Activated CD4-positive, CD25-positive, alpha-beta regulatory T cell treated with anti-CD3 and anti-CD28 coated beads, Interleukin-2, amount 50 U/mL, for 24 hours (primary cell): ENCODE data around the gene ADARB2.
"Not testable (repeated sequence)": the region's sequence is repeated elsewhere in the genome, so short reads cannot be mapped to it uniquely, and the experiment has no call there.

Experiments used
- ATAC-seq, 2 donors: fragments of 150-1000 bp; cut with Tn5 transposase; one replicate each; pipeline ENCODE4 v1.10.0; 2021; ENCODE audit warnings: mild to moderate bottlenecking in 1 of 2, moderate library complexity in 1 of 2

The ADARB2 gene

DNA sequence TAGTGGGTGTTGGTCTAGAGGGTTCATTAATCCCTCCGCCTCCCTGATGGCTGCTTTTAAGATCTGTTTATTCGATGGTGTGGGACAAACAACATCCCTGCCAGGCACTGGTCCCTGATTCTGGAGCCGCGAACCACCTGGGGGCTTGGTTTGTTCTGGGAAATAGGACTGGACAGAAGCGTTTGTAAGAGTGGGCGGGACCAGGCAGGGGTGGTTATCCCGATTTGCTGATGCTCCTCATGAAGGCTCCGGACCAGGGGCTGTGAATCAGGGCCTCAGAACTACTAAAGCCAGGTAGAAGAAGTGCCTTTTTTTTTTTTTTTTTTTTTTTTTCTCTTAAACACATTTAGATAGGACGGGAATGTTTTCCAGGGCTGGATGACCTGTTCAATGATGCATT is 407.7 kb downstream of the ADARB2 start:
- no peak for ATAC-seq

DNA sequence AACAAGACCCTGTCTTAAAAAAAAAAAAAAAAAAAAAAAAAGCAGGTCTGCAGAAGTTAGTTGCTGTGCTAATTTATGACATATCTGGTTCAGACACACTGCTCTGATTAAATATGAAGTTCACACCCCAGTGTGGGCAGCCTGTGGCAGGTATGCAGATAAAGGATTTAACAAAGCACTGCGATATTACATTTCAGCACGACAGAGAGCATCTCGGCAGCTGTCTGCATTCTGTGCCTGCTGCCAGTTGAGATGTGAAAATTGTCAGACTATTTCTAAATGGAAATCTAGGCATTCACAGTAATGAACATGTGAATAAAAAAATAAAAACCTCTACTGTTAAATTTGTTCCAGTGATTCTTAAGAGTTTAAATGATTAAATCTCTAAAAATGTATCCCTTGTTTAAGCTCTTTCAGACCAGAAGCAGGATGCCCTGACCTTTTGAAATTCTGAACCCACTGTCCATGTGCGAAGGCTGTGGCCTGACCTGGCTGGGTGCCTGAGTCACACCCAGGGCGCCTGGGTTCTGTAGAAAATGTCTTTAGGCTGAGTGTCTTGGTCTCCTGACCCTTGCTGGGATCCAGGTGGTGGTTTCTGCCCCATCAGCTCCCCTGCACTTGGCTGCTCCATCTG is 408.2 kb downstream of the ADARB2 start:
- ATAC-seq = no peak

DNA sequence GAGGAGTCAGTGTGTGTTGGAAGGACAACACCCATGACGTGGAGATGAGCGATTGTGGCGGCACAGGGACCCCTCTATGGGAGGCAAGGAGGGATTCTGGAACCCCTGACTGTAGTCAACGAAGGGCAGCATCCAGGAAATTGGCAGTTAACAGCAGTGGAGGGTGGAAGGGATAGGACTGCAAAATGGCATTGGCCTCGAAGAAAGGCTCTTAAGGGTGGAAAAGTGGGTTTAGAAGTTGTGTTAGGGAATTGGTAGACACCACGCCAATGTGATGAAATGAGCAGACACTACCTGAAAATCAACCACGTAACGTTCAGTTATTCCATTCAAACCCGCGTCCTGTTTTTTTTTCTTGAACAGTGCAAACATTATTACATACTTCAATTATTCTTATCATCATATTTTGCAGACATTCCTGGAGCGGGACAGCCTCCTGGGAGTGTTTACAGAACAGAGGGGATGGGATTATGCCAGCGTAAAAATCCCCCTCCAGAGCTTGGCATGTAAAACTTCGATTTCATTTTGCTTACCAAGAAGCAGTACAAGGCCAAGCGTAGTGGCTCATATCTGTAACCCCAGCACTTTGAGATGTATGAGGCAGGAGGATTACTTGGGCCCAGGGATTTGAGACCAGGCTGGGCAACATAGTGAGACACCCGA is 409.0 kb downstream of the ADARB2 start:
- no peak for ATAC-seq

DNA sequence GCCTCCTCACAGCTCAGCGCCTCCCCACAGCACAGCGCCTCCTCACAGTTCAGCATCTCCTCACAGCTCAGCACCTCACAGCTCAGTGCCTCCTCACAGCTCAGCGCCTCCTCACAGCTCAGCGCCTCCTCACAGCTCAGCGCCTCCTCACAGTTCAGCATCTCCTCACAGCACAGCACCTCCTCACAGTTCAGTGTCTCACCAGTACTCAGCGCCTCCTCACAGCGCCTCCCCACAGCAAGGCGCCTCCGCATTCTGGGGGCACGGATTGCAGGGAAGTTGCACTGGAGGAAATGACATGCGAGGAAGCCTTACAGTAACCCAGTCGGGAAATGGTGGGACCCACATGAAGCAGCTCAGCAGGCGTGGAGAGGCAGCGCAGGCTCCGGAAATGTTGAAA is 409.6 kb downstream of the ADARB2 start:
- ATAC-seq = no peak

DNA sequence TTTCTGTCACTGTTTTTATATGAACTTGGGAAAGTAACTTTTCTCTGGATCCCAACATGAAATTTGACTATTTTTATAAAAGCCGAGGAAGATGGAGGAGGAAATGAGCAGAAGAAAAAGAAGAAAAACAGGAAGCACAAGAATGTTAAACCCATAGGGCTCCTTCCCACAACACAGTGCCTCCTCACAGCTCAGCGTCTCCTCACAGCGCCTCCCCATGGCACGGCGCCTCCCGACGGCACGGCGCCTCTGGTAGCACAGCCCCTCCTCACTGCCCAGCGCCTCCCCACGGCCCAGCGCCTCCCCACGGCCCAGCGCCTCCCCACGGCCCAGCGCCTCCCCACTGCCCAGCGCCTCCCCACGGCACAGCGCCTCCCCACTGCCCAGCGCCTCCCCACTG is 410.8 kb downstream of the ADARB2 start:
- not testable (repeated sequence) for ATAC-seq

DNA sequence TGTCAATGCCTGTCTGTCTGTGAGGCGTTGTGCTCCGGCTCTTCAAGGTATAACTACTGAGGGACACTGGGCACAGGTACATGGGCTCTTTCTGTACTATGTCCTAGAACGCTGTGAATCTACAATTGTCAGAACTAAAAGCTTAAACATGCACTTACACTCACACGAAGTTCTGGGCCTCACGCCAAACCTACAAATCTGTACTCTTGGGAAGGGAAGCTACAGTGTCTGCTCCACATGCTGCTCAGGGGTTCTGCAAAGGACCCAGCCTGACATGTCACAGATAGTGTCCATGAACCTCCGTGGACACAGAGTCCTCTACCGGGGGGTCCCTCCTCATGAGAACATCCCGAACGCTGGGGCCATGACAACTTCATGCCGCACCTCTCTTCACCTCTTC is 412.4 kb downstream of the ADARB2 start:
- no peak for ATAC-seq

DNA sequence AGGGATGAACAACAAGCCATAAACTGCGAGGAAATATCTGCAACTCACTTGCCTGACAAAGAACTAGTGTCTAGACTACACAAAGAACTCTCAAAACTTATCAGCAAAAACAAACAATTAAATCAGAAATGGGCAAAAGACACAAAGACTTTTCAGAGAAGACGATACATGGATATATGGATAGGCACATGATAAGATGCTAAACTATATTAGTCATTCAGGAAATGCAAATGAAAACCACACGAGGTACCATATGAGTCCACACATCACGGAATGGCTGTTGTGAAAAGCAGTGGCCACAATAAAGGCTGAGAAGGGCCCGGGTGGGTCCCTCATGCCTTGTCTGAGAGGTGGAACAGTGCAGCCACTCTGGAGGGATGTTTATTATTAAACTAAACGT is 413.4 kb downstream of the ADARB2 start:
- peak; percentile 32 to 49 for ATAC-seq

DNA sequence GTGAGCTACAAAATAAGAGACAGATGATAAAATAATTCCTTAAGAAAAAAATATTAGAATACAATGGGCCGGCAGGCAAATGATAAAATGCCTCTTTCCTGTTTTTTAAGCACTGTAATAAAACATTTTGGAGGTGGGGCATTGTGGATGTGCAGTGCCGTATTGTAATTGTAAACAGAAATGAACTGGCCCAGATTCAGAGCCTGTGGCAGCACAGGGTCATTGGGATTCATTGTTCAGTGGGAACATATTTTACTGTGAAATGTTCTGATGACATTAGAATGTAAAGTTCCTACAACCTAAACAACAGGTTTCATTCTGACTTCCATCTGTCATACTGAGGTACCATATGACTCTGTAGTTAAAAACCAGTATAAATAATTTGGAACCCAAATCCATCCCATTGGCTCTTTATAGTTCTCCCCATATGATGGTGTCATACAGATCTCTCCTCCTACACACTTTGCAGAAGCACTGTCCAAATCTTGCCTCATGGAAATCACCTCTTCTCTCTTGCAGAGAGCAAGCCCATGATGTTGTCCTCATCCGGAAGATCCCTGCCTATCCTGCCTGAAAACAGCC is 416.5 kb downstream of the ADARB2 start:
- ATAC-seq = no peak

DNA sequence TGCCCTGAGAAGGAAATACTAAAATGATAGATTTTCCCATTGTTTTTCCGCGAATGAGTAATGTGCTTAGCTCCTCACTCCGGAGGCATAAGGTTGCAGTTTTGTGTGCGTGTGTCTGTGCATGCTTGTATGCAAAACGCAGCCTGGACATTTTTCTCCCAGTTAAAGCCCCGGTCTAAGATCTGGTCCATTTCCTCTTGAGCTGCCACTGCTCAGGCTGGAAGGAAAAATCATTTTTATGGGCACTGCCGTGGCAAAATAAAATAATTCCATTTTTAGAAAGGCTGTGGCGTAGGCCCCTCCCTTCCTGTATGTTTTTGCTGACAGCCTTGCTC is 420.5 kb downstream of the ADARB2 start:
- ATAC-seq = no peak

DNA sequence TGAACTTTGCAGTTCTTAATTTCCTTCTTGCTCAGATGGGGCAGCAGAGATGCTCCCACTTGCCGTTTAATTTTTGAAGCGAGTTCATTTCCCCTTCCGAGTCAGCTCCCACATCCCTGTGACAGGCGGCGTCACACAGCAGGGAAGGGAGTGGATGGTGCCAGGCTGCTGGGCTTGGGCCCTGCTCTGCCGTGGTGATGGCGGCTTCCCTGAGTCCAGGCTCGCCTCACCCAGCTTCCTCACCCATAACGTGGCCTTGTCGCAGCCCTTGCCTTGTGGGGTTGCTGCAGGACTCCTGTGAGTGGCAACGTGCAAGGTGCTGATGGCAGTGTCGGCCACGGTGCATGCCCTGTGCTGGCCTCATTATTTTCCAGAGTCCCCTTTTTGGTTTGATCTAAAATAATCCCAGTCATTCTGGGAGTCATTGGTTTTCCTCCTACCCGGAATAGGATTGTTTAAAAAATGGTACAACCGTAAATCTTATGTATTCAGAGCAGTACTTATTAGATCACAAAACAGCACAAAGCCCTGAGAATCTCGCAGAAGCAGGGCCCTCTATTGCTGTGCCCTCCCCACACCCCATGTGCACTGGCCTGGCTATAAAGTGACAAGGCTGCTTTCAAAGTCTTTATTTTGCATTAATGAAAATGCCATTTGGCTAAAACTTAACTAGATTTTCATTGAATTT is 421.1 kb downstream of the ADARB2 start:
- ATAC-seq = no peak

DNA sequence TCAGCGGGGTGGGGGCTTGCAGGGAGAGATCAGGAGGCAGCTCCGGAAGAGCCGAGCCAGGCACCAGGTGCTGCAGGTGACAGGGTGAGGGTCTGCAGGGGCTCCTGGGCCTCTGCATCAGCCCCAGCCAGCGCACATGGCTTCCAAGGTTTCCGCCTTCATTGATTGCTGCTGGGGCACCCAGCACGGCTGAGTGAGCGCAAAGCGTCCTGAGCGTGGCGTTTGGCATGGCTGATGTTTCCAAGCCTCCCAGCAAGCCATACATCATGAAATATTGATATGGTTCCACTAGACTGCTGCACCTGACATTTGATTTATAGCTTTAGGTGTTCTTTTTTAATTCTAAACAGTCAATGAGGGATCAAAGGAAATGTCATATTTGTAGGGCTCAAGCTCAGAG is 422.1 kb downstream of the ADARB2 start:
- no peak for ATAC-seq

DNA sequence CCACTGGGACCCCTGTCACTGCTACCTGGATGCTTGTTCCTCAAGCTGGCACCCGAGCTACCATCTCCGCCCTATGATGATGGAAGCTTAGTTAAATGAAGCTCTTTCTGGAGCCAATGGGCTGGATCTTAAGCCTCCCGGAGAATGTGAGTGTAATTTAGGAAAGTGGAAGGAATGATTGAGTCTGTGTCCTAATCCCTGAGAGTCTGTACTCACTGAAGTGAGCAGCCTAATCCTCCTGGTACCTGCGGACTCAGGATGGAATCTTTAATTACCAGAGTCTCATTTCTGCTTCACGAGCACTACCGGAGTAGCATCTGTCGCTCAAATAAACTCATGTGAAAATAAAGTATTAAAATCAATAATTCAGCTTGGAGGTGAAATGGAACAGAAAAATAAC is 425.6 kb downstream of the ADARB2 start:
- ATAC-seq = no peak

DNA sequence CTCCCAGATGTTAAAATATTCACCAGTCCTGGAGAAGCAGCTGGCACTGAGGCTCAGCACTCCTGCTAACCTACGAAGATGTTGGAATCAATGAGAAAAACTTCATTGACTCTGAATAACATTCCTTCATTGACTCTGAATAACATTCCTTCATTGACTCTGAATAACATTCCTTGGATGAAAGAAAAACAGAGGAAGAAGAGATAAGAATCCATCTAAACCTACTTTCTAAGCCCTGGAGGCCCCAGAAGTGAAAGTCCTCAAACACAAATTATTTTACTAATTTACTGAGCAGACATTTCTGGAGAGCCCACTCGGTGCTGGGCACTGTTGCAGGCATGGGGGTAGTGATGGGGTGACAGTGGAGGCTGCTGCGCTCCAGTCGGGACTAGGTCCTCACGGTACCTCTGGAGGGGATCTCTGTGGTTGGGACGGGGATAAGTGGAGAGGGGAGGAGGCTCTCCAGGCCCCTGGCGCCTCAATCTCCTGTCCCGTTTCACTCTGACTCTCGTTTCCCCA is 427.0 kb downstream of the ADARB2 start:
- ATAC-seq = no peak

DNA sequence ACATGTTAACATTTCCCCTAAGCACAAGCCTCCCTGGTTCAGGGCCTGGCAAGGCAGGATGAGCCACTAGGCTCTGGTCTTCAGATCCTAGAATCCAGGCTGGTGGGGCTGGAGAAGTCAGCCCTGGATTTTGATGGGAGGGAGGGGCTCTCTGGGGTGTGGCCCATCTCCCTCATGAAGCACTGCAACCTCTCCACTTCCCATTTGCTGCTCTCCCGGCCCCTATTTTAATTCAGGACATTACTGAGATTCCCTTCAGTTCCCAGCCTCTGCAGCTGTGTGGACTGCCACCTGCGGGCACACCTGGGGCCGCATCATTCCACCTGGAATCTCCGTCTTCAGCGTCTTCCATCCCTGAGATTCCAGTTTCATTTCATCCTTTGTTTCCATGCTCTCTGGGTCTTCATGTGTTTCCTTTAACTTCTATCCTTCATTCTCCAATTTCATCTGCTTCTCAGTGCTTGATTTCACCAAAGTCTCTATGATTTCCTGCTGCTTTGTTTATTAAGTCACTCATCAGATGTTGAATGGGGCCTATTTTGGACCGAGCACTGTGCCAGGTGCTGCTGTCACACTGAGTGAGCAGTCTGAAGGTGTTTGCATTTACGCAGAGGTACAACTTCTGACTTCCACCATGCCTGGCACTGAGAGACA is 427.6 kb downstream of the ADARB2 start:
- ATAC-seq = no peak

DNA sequence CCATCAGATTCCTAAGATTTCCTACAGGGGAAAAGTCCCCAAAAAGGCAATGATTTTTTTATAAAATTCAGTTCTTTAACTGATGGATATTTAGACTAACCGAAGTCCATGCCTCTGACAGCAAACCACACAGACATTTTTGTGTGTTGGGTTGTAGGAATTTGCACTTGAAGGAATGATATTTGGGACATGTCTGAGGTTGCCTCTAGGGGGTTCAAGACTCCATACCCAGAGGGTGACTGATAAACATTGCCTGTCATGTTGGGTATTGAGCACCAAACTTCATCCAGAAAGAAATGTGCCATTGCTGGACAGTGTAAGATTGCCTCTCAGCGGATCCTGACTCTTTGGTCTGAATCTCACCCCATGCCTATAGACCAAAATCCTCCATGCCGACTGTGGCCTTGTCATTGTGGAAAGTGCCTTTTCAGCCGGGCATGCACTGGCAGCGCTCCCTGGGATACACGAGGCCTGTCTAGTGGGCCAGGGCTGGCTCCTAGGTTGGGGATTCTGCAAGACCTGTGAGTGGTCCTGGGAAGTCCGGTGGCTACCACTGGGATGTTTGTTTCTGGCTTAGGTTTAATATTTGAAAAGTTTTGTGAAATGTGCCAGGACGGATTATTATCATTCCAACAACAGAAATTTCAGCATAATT is 428.2 kb downstream of the ADARB2 start:
- ATAC-seq = no peak

DNA sequence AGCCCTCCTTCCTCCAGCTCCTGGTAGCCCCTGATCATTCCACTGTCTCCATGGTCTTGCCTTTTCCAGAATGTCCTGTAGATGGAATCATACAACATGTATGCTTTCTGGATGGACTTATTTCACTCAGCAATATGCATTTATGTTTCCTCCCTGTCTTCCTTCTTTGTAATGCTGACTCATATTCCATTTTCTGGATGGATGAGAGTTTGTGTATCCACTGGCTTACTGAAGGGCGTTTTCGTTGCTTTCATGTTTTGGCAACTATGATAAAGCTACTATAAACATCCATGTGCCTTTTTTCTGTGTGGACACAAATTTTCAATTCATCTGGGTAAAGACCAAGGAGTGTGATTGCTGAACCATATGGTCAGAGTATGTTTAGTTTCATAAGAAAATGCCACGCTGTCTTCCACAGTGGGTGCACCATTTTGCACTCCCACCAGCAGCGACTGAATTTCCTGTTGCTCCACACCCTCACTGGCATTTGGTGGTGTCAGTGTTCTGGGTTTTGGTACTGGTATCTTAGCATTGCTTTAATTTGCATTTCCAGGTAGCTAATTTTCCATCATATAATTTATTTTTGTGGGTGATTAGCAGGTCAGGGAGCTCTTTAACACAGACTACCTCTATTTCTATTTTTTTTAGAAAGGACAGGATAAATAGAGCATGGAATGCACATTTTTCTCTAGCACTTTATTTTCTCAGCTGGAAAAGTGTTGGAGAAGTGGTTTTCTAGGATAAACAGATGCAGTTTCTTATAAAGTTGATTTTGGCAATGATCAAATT is 429.0 kb downstream of the ADARB2 start:
- ATAC-seq = no peak

DNA sequence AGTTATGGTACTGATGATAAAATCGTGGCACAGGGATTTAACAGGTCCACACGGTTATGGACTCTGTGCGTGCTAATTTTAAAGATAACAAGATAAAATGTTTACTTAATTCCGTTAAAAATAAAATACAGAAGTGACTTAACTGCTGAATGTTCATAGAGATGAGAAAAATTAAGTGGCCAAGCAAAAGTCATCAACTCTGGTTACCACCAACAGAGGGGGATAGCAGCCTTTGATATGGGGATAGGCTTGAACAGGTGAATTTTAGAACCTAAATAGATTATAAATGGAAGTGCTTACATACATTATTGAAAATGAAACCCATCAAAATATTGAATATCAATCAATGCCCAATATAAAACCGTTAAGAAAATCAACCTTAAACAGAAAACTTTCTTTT is 436.2 kb downstream of the ADARB2 start:
- ATAC-seq = no peak

DNA sequence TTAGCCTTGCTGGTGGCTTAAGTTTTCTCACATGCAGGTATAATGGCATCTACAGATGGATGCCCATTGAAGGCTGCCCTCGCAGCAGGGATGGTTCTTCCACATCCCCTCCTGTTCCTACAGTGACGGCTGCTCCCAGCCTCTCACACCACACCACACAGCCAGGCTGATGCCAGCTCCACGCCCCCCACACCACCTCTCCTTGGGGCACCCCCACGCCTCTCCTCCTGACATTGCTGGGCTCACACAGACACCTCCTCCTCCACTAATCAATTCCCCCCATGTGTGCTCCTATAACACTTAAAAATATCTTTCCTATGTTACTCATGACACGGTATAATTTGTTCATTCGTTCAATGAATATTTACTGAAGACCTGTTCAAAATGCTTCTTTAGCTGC is 437.1 kb downstream of the ADARB2 start:
- no peak for ATAC-seq

DNA sequence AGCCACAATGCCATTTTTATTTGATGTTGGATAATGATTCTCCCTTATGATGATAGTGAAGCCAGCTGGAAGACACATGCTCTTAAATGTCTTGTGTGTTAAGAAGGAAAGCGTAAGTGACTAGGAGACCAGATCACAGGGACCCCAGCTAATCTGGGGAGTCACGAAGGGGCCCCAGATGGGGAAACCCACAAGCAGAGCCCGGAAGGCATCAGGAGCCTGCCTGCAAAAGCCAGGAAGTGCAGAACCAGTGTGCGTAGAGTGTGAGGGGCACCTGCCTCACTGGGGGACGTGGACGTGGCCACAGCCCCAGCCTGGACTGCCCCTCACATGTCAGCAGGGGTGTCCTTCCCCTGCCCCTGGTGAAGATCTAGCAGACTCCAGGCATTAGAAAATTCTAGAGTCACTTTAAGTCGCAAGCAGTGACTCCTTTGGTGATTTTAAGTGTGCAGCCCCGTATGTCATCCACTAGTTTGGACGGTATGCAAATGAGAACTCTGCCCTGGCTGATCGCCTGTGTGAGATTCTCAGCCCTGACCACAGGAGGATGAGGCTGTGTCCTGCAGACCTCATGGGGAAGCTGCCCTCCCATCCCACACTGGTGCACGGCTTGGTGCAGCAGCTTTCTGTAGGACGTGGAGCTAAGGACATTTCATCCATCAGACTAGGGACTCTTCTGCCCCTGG is 438.1 kb downstream of the ADARB2 start:
- ATAC-seq = no peak

DNA sequence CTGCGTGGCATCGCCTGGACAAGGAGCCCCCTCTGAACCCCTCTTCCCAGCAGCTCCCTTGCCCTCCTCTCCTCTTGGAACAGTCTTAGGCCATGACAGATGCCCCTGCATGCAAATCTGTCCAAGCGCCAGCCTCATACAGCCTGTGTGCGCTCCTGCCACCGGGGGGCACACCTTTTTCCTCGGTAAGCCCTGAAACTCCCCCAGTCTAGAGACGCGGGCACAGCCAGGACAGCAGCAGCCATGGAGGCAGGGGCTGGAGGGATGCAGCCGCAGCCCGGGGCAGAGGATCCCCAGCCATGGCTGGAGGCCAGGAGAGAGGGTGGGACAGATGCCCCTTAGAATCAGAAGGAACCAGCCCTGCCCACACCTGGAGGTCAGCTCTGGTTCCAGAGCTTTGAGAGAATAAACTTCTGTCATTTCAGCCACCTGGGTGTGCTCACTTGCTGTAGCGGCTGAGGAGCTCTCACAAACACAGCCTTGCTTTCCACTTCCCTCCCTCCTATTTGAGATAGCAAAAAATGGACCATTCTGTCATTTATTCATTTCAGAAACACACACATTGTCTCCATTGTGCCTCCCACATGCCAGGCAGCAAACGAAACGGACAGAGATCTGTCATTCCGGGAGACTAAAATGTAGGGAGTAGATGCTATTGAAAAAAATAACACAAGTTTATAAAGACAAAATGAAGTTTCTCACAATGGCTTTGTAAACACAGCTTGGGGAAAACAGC is 439.6 kb downstream of the ADARB2 start:
- ATAC-seq = no peak
